Middle frontal gyrus (tissue), 1 donor: ENCODE data around the gene MAP4K4.

Source experiments
- DNase-seq: peaks from one replicate; pipeline ENCODE4 v3.0.0-alpha.2; 2015; ENCODE audit warnings: low spot score; ENCODE audit errors: extremely low spot score

The MAP4K4 gene

GRCh38 chr2:101812226-101812625 is 114.7 kb downstream of the MAP4K4 start:
- DNase-seq: no peak

GRCh38 chr2:101814752-101815151 is 117.2 kb downstream of the MAP4K4 start:
- DNase-seq: no peak

GRCh38 chr2:101815154-101815553 is 117.6 kb downstream of the MAP4K4 start:
- no peak for DNase-seq

GRCh38 chr2:101815739-101816391 is 118.4 kb downstream of the MAP4K4 start:
- DNase-seq: no peak

DNA sequence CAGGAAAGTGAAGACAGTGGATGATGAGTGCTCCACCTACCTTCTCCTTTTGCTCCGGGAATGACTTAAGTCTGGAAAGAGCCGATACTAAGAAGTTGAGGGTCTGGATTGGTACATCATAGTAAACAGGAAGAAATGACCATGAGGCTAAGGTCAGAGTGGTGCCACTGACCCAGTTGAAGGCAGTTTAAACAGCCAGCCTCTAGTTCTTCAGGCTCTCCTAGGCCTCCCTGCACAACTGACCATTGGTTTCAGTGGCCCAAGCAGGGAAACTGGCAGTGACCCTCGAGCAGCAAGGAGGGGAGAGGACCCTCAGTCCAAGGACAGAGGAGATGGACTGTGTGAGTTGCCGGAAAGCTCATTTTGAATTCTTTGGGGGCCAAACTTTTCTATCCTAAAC is 119.1 kb downstream of the MAP4K4 start:
- DNase-seq: no peak

DNA sequence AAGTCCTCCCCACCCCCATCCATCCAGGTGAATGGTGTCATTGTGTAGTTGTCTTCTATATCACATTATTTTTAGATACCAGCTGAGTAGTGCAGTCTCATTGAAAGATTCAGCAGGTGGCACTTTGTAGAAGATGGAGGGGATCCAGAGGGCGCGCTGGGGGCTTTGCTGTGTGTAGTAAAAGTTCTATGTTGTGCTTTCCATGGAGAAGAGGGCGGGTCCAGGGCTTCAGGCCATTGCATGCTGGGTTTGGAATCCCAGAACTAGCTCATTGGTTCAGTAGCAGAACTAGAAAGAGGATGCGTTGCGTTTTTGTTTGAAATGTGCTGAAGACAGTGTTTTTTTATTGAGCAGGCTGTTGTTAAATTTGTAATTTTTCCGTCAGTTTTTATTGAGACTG is 120.0 kb downstream of the MAP4K4 start:
- DNase-seq: no peak

DNA sequence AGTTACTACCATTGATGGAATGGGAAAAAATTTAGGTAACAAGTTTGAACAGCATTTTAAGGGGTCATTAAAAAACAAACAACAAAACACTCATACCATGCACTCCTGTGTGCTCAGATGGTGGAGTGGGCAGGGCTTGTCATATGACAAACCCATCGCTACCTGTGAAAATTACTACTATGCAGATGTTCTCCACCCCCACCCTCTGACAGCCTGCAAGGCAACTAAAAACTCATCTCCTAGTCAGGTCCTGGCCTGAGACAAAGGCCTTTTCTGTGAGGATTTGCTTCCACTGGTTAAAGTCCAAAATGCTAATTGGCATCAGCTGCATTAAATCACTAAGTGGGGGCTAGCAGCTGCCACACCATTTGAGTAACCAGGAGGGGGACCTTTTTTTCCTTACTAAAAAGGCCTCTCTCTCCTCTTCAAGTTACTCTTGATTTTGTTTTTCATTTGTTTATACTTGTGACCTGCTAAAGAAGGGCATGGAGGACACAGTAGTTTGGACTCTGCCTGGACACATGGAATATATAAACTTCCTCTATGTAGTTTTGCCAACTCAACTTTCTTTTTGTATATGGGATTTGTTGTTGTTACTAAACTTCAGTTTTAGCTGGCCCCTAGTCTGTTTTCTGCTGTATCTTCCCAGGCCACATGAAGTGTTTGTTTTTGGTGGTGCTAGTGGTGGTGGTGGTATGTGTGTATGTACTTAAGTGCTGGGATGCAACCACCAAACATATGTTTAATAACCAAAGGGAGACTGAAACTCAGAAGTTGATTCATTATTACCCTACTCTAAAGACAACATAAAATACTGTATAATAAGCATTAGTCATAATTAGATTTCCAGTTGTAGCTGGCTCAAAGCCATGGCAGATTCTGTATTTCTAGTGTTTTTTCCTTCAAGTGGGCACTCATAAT is 121.3 kb downstream of the MAP4K4 start:
- DNase-seq: peak; percentile 81

- DNase-seq: no peak
Observed at GRCh38 chr2:101820519-101820918, 123.0 kb downstream of the MAP4K4 start.

DNA sequence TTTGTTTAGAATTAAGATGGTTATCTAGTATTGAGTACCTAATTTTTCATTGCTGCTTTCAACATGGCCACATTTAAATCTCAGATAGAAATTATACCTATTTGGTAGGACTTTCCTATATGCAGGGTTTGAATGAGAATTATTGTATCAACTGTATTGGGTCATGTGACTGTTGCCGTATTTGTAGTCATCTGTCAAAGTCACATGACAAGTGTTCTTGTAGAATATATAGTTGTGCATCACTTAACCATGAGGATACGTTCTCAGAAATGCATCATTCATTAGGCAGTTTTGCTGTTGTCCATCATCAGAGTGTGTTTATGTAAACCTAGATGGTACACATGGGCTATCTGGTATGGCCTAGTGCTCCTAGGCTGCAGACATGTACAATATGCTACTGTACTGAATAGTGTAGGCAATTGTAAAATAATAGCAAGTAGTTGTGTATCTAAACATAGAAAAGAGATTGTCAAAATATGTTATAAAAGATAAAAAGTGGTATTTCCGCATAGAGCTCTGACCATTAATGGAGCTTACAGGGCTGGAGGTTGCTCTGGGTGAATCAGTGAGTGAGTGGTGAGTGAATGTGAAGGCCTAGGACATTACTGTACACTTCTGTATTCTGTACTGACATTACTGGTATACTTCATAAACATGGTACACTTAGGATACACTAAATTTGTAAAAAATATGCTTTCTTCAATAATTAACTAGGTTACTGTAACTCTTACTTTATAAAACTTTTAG is 123.7 kb downstream of the MAP4K4 start:
- no peak for DNase-seq

DNA sequence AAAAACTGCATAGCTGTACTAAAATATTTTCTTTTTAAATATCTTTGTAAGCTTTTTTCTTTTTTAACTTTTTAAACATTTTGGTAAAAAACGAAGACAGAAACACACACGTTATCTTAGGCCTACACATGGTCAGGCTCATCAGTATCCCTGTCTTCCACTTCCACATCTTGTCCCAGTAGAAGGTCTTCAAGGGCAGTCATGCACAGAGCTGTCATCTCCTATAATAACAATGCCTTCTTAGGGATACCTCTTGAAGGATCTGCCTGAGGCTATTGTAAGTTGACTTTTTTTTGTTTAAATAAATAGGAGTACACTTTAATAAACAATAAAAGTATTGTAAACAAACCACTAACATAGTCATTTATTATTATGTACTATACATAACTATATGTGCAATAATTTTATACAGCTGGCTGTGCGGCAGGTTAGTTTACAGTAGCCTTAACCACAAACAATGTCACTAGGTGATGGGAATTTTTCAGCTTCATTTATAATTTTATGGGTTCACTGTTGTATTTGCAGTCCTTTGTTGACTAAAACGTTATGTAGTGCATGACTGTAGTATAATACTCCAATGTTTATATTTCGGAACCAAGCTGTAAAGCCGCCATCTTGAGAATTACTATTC is 124.4 kb downstream of the MAP4K4 start:
- no peak for DNase-seq

GRCh38 chr2:101823347-101823791 is 125.9 kb downstream of the MAP4K4 start:
- no peak for DNase-seq

- no peak for DNase-seq
Observed at GRCh38 chr2:101823859-101824258, 126.4 kb downstream of the MAP4K4 start.

DNA sequence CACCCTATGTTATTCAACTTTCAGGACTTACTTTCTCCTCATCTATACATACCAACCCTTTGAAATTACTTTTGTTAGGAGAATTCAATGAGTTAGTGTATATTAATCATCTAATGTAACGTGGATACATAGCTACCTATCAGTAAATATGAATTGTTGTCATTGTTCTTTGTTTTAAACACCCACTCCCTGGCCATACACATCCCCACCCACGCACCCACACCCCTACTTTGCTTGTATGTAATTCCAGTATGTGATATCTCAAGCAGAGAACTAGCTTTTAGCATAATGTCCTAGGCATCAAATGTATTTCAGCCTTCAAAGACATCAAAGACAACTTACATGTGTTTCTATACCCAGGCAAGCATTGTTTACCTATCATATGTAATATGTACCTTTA is 129.2 kb downstream of the MAP4K4 start:
- no peak for DNase-seq

DNA sequence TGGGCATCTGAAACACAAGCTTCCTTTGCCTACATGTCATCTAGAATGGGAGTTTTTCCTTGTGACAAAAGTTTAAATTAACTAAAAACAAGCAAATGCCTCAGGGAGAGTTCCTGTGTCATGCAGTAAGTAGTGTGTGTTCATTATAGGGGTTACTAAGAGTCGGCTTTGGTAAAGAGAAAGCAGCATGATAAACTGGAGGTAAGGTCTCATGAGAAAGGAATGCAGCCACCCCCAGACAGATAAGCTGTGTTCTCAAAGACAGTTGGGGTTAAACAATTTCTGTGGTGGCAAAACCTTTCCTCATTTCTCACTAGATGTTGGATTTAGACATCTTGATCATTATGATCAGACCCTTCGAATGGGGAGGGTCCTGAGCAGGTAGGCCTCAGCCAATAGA is 129.7 kb downstream of the MAP4K4 start:
- DNase-seq: no peak

DNA sequence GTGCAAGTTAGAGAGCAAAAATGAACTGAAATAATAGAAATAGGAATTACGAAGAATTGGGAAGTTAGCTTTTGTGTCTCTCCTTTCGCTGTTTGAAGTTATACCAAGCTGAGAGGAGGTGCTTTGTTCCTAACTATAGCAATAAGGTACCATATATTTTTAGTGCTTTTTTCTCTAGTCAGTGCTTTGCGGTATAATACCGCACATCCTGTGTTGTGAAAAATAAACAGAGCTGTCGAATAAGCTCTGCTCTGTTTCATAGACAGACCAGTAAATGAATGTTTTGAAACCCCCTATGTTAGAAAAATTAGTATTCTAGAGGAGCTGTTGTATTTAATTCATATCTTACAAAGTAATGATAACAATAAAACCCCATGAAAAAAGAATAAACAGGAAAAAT is 130.8 kb downstream of the MAP4K4 start:
- DNase-seq: no peak

DNA sequence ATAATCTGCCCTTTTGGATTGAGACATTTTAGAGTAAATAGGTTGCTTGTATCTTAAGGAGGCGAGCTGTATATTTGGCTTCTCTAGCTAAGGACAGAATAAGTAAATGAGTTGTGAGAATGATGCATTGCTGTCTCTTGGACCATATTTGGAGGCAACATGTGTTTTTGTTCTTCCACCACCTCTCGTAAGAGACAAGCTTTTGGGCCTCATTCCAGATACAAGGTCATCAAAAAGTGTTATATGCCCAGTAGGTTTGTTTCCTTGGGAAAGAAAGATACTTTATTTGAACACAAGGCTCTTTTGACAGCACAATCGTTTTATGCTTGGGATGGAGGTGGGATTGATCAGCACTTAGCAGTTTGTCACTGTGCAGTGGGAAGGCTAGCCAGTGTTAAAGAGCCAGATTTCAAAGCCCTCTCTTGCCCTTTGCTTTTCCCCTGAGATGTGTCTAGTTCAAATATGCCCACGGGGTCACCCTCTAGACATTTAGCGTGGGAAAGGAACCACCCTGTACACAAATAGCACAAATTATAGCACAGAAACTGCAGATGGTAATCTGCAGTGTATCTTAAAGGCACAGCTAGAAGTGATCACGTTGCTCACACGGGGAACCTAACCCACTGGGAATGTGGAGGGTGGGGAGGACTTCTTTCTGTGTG is 131.3 kb downstream of the MAP4K4 start:
- DNase-seq: no peak

GRCh38 chr2:101829429-101829828 is 131.9 kb downstream of the MAP4K4 start:
- no peak for DNase-seq

- no peak for DNase-seq
Observed at GRCh38 chr2:101830146-101830545, 132.6 kb downstream of the MAP4K4 start.

GRCh38 chr2:101830555-101830954 is 133.0 kb downstream of the MAP4K4 start:
- no peak for DNase-seq

DNA sequence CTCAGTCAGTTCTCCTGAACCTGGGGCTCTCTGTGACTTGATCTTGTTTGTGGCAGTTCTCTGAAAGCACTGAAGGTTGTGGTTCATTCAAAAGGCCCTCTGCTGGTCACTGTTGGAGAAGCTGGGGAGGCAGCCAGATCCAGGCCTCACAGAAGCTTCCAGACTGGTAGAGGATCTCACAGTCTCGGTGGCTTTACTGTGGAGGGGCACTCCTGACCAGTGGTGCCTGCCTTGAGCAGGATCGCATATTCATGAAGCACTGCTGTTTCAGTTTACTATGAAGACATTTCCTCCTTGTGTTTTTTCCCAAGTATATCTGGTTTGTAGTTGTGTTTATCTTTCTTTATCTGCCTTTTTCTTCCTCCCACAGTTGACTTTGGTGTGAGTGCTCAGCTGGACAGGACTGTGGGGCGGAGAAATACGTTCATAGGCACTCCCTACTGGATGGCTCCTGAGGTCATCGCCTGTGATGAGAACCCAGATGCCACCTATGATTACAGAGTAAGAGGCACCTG is 133.9 kb downstream of the MAP4K4 start:
- DNase-seq: peak; percentile 55

GRCh38 chr2:101832114-101832513 is 134.6 kb downstream of the MAP4K4 start:
- DNase-seq: no peak
